B cell (primary cell): ENCODE measurements around the gene HAGH. TPM values are rescaled to one million over a fixed set of nuclear protein-coding genes. Genes with fewer than 3 reads are reported as not detected.

Source experiments
- ATAC-seq: fragments of 200-7000 bp; cut with Tn5 transposase; one replicate; pipeline ENCODE4 v1.10.0; 2021; ENCODE audit warnings: low read depth, mild to moderate bottlenecking, moderate number of reproducible peaks, moderate library complexity
- CTCF ChIA-PET: fragments of 350-600 bp; sonication (Branson Sonifier 250); formaldehyde crosslinking; loops from one replicate; lab custom pipeline; 2021; ENCODE audit warnings: antibody characterized with exemption, inconsistent platforms; lab: Charles Lee
- POLR2A ChIA-PET: fragments of 350-600 bp; sonication (Branson Sonifier 250); formaldehyde crosslinking; loops from one replicate; lab custom pipeline; 2021; ENCODE audit warnings: antibody characterized with exemption; lab: Charles Lee
- DNase-seq: peaks from one replicate; pipeline ENCODE4 v3.0.0; 2013
- H2AFZ ChIP-seq: 2 replicates; pipeline ENCODE4 v1.6.1; 2012; ENCODE audit warnings: mild to moderate bottlenecking, low read depth, low read length; ENCODE audit not compliant: insufficient read depth, poor library complexity, severe bottlenecking
- H3K27ac ChIP-seq, 2 donors: 1 replicate in 1 of 2; 2 replicates in 1 of 2; pipeline ENCODE4 v1.5.1; 2012 to 2013; ENCODE audit warnings: low read length in 2 of 2, mild to moderate bottlenecking in 2 of 2, moderate library complexity in 1 of 2
- H3K27me3 ChIP-seq, 4 experiments: fragments of 200-600 bp in 1 of 4; sonication (generic) in 1 of 4; replicated peaks in 1 of 4; 1 replicate in 2 of 4; 2 replicates in 2 of 4; pipeline versions ENCODE4 v1.6.1 to v1.7.0; 2013 to 2016; ENCODE audit warnings: low read length in 3 of 4, mild to moderate bottlenecking in 2 of 4, mixed read lengths in 1 of 4, moderate library complexity in 1 of 4; ENCODE audit not compliant: insufficient read depth in 4 of 4, control insufficient read depth in 3 of 4; ENCODE audit errors: control extremely low read depth in 1 of 4
- H3K36me3 ChIP-seq, 2 experiments: replicated peaks in 1 of 2; 1 replicate in 1 of 2; 2 replicates in 1 of 2; pipeline versions ENCODE4 v1.6.1 to v1.7.1; 2013; ENCODE audit warnings: low read length in 1 of 2; ENCODE audit not compliant: insufficient read depth in 2 of 2, control insufficient read depth in 1 of 2; ENCODE audit errors: control extremely low read depth in 1 of 2, extremely low read depth in 1 of 2
- H3K4me1 ChIP-seq, 2 donors: fragments of 200-600 bp in 1 of 2; sonication (generic) in 1 of 2; 1 replicate in 1 of 2; 2 replicates in 1 of 2; pipeline versions ENCODE4 v1.5.1 to v1.6.1; 2013 to 2017; ENCODE audit warnings: low read length in 2 of 2; ENCODE audit not compliant: control insufficient read depth in 2 of 2, insufficient read depth in 2 of 2
- H3K4me2 ChIP-seq: replicated peaks from 2 replicates; pipeline ENCODE3; 2012; ENCODE audit warnings: mild to moderate bottlenecking, low read depth, low read length; ENCODE audit not compliant: poor library complexity, severe bottlenecking
- H3K4me3 ChIP-seq, 5 experiments: fragments of 200-600 bp in 1 of 5; sonication (generic) in 1 of 5; 1 replicate in 3 of 5; 2 replicates in 2 of 5; pipeline versions ENCODE4 v1.5.1 to v1.7.0; 2011 to 2016; ENCODE audit warnings: low read length in 4 of 5, mild to moderate bottlenecking in 4 of 5, low read depth in 2 of 5, control low read depth in 1 of 5, moderate library complexity in 1 of 5; ENCODE audit not compliant: insufficient read depth in 1 of 5; ENCODE audit errors: control extremely low read depth in 1 of 5, extremely low read depth in 1 of 5
- H3K79me2 ChIP-seq: fragments of 200-600 bp; sonication (generic); one replicate; pipeline ENCODE4 v1.6.0; 2016; ENCODE audit warnings: low read length; ENCODE audit not compliant: control insufficient read depth, insufficient read depth
- H3K9ac ChIP-seq: fragments of 200-600 bp; sonication (generic); 2 replicates; pipeline ENCODE4 v1.6.1; 2017; ENCODE audit warnings: mild to moderate bottlenecking, low read length, moderate library complexity
- H3K9me3 ChIP-seq, 3 donors: one replicate each; pipeline versions ENCODE4 v1.6.1 to v1.7.1; 2013; ENCODE audit warnings: low read length in 2 of 3; ENCODE audit not compliant: control insufficient read depth in 2 of 3, insufficient read depth in 1 of 3; ENCODE audit errors: control extremely low read depth in 1 of 3
- H4K20me1 ChIP-seq: 2 replicates; pipeline ENCODE4 v1.6.0; 2012; ENCODE audit warnings: mild to moderate bottlenecking, low read length; ENCODE audit not compliant: insufficient read depth, control insufficient read depth, poor library complexity, severe bottlenecking
- H3K27ac Mint-ChIP-seq: one replicate; pipeline ENCODE4 v1.8.0; 2021; ENCODE audit warnings: mixed read lengths
- H3K27me3 Mint-ChIP-seq: one replicate; pipeline ENCODE4 v1.8.0; 2021; ENCODE audit warnings: mixed read lengths
- H3K4me1 Mint-ChIP-seq: one replicate; pipeline ENCODE4 v1.8.0; 2021; ENCODE audit warnings: mixed read lengths
- H3K4me3 Mint-ChIP-seq: one replicate; pipeline ENCODE4 v1.8.0; 2021; ENCODE audit warnings: mixed read lengths
- H3K9me3 Mint-ChIP-seq: one replicate; pipeline ENCODE4 v1.8.0; 2022; ENCODE audit warnings: mixed read lengths; ENCODE audit not compliant: insufficient read depth
- EZH2 ChIP-seq: IDR thresholded peaks from 2 replicates; pipeline ENCODE4 v1.6.1; 2012; ENCODE audit warnings: borderline replicate concordance, low read depth, mild to moderate bottlenecking, moderate library complexity, low read length; ENCODE audit not compliant: insufficient read depth, poor library complexity, severe bottlenecking
- WGBS: methylation state at CpG from one replicate; pipeline ENCODE4 v1.1.5; 2013; ENCODE audit warnings: missing lambda C conversion rate; ENCODE audit not compliant: insufficient coverage; 5-methylcytosine and 5-hydroxymethylcytosine counted together
- intact Hi-C: fragments of 100-400 bp; cut with micrococcal nuclease; formaldehyde crosslinking; loops from one replicate; pipeline ENCODE4 v1.10.0; 2022
- polyA plus RNA-seq: library from polyadenylated mRNA; depleted of rRNA; stranded (reverse); fragments of >200 nt; gene quantifications from 2 replicates; pipeline ENCODE4 v1.2.3, GENCODE V29; 2012
- total RNA-seq, 2 donors: library from RNA; stranded (reverse); fragments of 120-200 nt in 1 of 2; gene quantifications; 1 replicate in 1 of 2; 2 replicates in 1 of 2; pipeline versions ENCODE4 v1.2.3 to v1.2.4, GENCODE V29; 2013 to 2022
- TF ChIP-seq, protein P1 (sequence below): fragments of 200-600 bp; IDR thresholded peaks from one replicate; pipeline ENCODE4 v1.8.0; 2022; ENCODE audit warnings: antibody characterized with exemption, mild to moderate bottlenecking

The HAGH gene
- total and polyA plus RNA-seq, 2 donors (not counting 1 experiment from before 2014, with no cell fraction given), result 50.6 to 74.2 TPM

DNA sequence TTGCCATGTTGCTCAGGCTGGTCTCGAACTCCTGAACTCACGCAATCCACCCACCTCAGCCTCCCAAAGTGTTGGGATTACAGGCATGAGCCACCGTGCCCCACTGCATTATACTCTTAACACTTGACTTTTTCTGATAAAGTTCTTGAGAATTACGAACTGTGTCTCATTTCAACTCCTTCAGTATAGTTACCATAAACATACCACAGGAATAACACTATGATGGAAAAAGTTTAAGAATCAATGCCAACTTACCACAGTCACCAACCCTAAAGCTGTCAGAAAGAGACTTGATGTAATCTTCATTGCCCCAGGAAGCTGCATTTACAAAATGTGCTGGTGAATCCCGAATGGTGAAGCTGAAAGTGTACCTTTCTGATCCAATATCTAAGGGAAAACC is 35.1 kb upstream of the HAGH start:
- intact Hi-C loops, result loop anchor here (10.0 kb wide), 1 partner anchor 283 kb away; the partner anchor contains the start of gene RAB26
- H3K4me3 Mint-ChIP-seq, result no peak overlapping the region

DNA sequence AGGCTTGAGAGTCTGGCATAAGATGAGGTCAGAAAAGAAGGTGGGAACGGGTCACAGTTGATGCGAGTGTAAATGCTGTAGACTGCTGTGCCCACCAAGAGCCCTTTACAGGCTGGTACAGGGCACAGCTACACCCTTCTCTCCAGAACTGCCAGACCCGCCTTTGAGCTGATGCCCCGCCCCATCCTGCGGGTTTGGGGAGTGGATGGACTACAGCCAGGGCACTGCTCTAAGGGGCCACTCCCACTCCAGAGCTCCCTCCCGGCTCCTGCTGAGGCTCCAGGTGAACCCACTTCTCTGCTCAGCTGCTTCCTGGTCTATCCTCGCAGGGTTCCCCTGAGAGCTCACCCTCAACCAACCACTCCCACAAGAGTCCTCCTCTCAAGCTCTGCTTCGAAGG is 33.0 kb upstream of the HAGH start:
- CTCF ChIA-PET, result interaction anchor here (1.3 kb wide), 1 partner anchor 9 kb away, joined by 3 read pairs; no protein-coding TSS in a partner anchor
- ATAC-seq, result no peak

More for the DNA sequence above, 35.1 kb upstream of the HAGH start:
- TF ChIP-seq, protein P1, sequence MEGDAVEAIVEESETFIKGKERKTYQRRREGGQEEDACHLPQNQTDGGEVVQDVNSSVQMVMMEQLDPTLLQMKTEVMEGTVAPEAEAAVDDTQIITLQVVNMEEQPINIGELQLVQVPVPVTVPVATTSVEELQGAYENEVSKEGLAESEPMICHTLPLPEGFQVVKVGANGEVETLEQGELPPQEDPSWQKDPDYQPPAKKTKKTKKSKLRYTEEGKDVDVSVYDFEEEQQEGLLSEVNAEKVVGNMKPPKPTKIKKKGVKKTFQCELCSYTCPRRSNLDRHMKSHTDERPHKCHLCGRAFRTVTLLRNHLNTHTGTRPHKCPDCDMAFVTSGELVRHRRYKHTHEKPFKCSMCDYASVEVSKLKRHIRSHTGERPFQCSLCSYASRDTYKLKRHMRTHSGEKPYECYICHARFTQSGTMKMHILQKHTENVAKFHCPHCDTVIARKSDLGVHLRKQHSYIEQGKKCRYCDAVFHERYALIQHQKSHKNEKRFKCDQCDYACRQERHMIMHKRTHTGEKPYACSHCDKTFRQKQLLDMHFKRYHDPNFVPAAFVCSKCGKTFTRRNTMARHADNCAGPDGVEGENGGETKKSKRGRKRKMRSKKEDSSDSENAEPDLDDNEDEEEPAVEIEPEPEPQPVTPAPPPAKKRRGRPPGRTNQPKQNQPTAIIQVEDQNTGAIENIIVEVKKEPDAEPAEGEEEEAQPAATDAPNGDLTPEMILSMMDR, result no peak
- TF ChIP-seq EZH2, result no peak
- Histone ChIP-seq H2AFZ (no peak overlapping the region), H3K9me3 (no peaks in the 10 kb centered on the region), H3K4me2 (no peak overlapping the region), H3K79me2 (no peaks in the 10 kb centered on the region), H3K27ac (no peak overlapping the region), H3K9ac (no peak overlapping the region), H4K20me1 (no peaks in the 10 kb centered on the region), H3K27me3 (peaks cover 0 to 26% (median 10%) of the 10 kb centered on the region in 4 experiments), H3K36me3 (no peaks in the 10 kb centered on the region), H3K4me1 (no peaks in the 10 kb centered on the region), H3K4me3 (no peak overlapping the region)
- Mint-ChIP-seq H3K27ac (no peak overlapping the region), H3K27me3 (peaks cover 52% of the 10 kb centered on the region), H3K4me1 (no peaks in the 10 kb centered on the region), H3K9me3 (no peaks in the 10 kb centered on the region)
- 67% methylated on average over 1 of the region's 5 CpGs for WGBS
- ChIA-PET POLR2A (no interaction called here), CTCF (interaction anchor here (0.6 to 4.2 kb wide), 6 partner anchors 28 to 1920 kb away, joined by 3 to 14 read pairs (median 3); no protein-coding TSS in a partner anchor)
- ATAC-seq (no peak), DNase-seq (no peak)

More for the DNA sequence above, 33.0 kb upstream of the HAGH start:
- H3K27ac Mint-ChIP-seq, result no peak overlapping the region
- Histone ChIP-seq H3K4me3 (no peak overlapping the region), H3K9ac (no peak overlapping the region), H3K4me1 (no peaks in the 10 kb centered on the region), H3K4me2 (no peak overlapping the region), H3K27me3 (peaks cover 0 to 26% (median 9%) of the 10 kb centered on the region in 4 experiments), H4K20me1 (no peaks in the 10 kb centered on the region), H3K79me2 (no peaks in the 10 kb centered on the region), H3K9me3 (no peaks in the 10 kb centered on the region), H3K27ac (no peak overlapping the region), H2AFZ (no peak overlapping the region), H3K36me3 (no peaks in the 10 kb centered on the region)
- no peaks in the 10 kb centered on the region for H3K9me3 Mint-ChIP-seq
- TF ChIP-seq, protein P1, result no peak
- TF ChIP-seq EZH2, result no peak
- intact Hi-C loops, result loop anchor here (10.0 kb wide), 1 partner anchor 285 kb away; the partner anchor contains the start of gene RAB26
- H3K27me3 Mint-ChIP-seq, result peaks cover 44% of the 10 kb centered on the region
- H3K4me1 Mint-ChIP-seq, result no peaks in the 10 kb centered on the region
- DNase-seq, result no peak
- no peak overlapping the region for H3K4me3 Mint-ChIP-seq
- 17% methylated on average over 4 of the region's 8 CpGs for WGBS
- POLR2A ChIA-PET, result no interaction called here
